Spinal cord (tissue), 10 donors: ENCODE measurements around the gene SNX8. TPM values are rescaled to one million over a fixed set of nuclear protein-coding genes. Genes with fewer than 3 reads are reported as not detected.
"Not testable (repeated sequence)": the region's sequence is repeated elsewhere in the genome, so short reads cannot be mapped to it uniquely, and the experiment has no call there.

Source experiments
- DNase-seq, 6 donors: peaks; one replicate each; pipeline versions ENCODE4 v3.0.0 to v3.0.0-alpha.2; 2013 to 2015; ENCODE audit warnings: low spot score in 6 of 6, low read depth in 4 of 6
- H3K27ac ChIP-seq: one replicate; pipeline ENCODE4 v1.5.1; 2013; ENCODE audit warnings: low read depth, low read length, control low read depth
- H3K27me3 ChIP-seq: one replicate; pipeline ENCODE4 v1.6.1; 2013; ENCODE audit warnings: low read length; ENCODE audit not compliant: control insufficient read depth, insufficient read depth
- H3K36me3 ChIP-seq: one replicate; pipeline ENCODE4 v1.6.1; 2013; ENCODE audit warnings: low read length; ENCODE audit not compliant: control insufficient read depth, insufficient read depth
- H3K4me1 ChIP-seq: one replicate; pipeline ENCODE4 v1.6.1; 2013; ENCODE audit warnings: low read length; ENCODE audit not compliant: control insufficient read depth, insufficient read depth
- H3K4me3 ChIP-seq: one replicate; pipeline ENCODE4 v1.5.1; 2013; ENCODE audit warnings: low read depth, low read length, control low read depth
- H3K9me3 ChIP-seq: one replicate; pipeline ENCODE4 v1.6.1; 2013; ENCODE audit warnings: low read length; ENCODE audit not compliant: control insufficient read depth, insufficient read depth
- WGBS: methylation state at CpG from one replicate; pipeline ENCODE4 v1.1.5; 2013; ENCODE audit warnings: missing lambda C conversion rate; ENCODE audit not compliant: insufficient coverage; 5-methylcytosine and 5-hydroxymethylcytosine counted together
- polyA plus RNA-seq, 2 donors: library from polyadenylated mRNA; unstranded; fragments of 120-200 nt; gene quantifications; one replicate each; pipeline ENCODE4 v1.2.1, GENCODE V29; 2013; ENCODE audit not compliant: insufficient read length in 2 of 2
- total RNA-seq, 2 donors: library from RNA; depleted of rRNA in 1 of 2; stranded (reverse); fragments of 120-200 nt in 1 of 2; fragments of >200 nt in 1 of 2; gene quantifications; one replicate each; pipeline versions ENCODE4 v1.2.3 to v1.2.4, GENCODE V29; 2013 to 2014
- donor health status: healthy.

The SNX8 gene
- total and polyA plus RNA-seq, 4 donors, result 12.2 to 36.9 (median 23.9) TPM

GRCh38 chr7:2272031-2272430 is 42.2 kb downstream of the SNX8 start:
- WGBS, result 78% methylated on average over 8 of the region's 9 CpGs
- no peaks in the 10 kb centered on the region for H3K27me3 ChIP-seq
- H3K27ac ChIP-seq, result no peak overlapping the region
- peaks cover 56% of the 10 kb centered on the region for H3K36me3 ChIP-seq
- no peak overlapping the region for H3K4me3 ChIP-seq
- H3K9me3 ChIP-seq, result no peaks in the 10 kb centered on the region
- no peak for DNase-seq
- H3K4me1 ChIP-seq, result peaks cover 9% of the 10 kb centered on the region

GRCh38 chr7:2271273-2272026 is 42.8 kb downstream of the SNX8 start:
- Histone ChIP-seq H3K4me1 (peaks cover 9% of the 10 kb centered on the region), H3K27me3 (no peaks in the 10 kb centered on the region), H3K27ac (no peak overlapping the region), H3K9me3 (no peaks in the 10 kb centered on the region), H3K4me3 (no peak overlapping the region), H3K36me3 (peaks cover 56% of the 10 kb centered on the region)
- 86% methylated on average over 27 of the region's 27 CpGs for WGBS
- DNase-seq, result no peak

DNA sequence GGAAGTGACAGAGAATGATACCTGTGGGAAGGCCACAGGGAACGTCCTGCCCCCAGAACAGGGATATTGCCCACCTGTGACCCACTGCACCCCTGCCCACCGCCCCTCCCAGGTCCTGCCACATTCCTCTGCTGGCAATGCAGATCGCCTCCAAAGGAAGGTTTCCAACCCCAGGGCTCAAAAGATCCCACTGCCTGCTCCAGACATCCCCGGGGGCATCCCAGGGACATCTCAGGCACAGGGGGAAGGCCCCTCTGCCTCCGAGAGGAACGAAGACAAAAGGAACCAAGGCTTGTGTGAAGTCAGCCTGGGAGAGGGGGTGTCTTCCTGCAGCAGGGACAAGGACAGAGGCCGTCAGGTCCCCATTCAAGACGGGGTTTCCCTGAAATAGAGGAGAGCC is 43.7 kb downstream of the SNX8 start:
- peaks cover 48% of the 10 kb centered on the region for H3K36me3 ChIP-seq
- no peak for DNase-seq
- H3K9me3 ChIP-seq, result no peaks in the 10 kb centered on the region
- H3K4me1 ChIP-seq, result peaks cover 9% of the 10 kb centered on the region
- H3K27ac ChIP-seq, result no peak overlapping the region
- H3K27me3 ChIP-seq, result no peaks in the 10 kb centered on the region
- H3K4me3 ChIP-seq, result no peak overlapping the region
- WGBS, result 86% methylated on average over 7 of the region's 8 CpGs

DNA sequence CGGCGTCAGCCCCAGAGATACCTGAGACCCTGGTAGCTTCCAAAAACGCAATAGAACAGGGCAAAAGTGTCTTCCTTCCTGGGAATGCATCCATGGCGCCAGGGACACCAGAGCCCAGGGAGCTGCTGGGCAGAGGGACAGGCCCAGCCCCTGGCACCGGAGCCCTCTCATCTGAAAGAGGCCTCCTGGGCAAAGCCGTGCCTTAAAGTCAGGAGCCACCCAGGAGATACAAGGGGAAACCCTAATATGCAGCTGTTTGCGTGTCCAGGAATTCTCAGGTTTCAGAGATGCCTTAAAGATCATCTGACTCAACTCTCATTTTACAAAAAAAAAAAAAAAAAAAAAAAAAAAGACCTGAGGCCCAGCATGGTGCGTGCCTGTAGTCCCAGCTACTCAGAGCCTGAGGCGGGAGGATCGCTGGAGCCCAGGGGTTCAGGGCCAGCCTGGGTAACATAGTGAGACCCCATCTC is 44.2 kb downstream of the SNX8 start:
- Histone ChIP-seq H3K27ac (peak overlapping the region; percentile 40), H3K9me3 (no peaks in the 10 kb centered on the region), H3K36me3 (peaks cover 51% of the 10 kb centered on the region), H3K4me1 (peaks cover 9% of the 10 kb centered on the region), H3K27me3 (no peaks in the 10 kb centered on the region), H3K4me3 (no peak overlapping the region)
- DNase-seq, result no peak
- 84% methylated on average over 9 of the region's 10 CpGs for WGBS

DNA sequence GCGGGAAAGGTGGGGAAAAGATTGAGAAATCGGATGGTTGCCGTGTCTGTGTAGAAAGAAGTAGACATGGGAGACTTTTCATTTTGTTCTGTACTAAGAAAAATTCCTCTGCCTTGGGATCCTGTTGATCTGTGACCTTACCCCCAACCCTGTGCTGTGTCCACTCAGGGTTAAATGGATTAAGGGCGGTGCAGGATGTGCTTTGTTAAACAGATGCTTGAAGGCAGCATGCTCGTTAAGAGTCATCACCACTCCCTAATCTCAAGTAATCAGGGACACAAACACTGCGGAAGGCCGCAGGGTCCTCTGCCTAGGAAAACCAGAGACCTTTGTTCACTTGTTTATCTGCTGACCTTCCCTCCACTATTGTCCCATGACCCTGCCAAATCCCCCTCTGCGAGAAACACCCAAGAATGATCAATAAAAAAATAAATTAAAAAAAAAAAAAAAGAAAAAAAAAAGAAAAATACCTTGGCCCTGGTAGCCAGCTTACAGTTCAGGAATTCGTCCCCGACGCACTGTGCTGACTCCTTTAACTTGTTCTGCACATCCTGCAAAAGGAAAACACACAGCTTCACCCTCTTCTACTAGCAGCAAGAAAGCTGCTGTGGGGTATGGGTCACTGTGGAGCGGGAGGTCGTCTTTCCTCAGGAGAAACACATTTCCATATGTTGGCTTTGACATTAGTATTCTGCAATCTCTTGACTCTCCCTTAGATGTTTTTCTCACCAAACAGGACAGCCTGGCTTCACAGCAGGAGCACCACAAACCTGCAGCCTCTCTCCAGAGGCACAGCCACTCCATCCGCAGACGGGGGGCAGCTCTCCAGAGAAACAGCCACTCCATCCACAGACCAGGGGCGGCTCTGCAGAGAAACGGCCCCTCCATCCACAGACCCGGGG is 44.9 kb downstream of the SNX8 start:
- H3K4me3 ChIP-seq, H3K4me1 ChIP-seq, H3K9me3 ChIP-seq, DNase-seq, H3K27me3 ChIP-seq: not testable (repeated sequence)
- Histone ChIP-seq H3K36me3 (peaks cover 50% of the 10 kb centered on the region), H3K27ac (peak overlapping the region; percentile 40)
- 63% methylated on average over 7 of the region's 18 CpGs for WGBS

DNA sequence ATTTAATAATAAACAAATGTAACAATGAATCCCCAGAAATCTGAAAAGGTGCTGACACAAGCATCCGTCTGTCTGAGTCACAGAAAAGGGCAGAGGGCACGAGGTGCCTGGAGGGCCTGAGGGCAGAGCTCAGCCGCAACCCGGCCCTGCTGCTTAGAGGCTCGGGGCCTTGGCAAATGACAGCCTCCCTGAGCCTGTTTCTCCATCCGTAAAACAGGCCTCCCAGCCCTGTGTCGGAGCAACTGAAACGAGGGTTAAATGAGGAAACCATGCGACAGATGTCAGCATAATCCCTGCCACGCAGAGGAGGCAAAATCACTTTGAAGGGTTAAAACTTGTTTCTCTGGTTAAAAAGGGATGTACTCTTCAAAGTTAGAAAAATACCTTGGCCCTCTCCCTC is 47.3 kb downstream of the SNX8 start:
- DNase-seq, result no peak
- H3K4me3 ChIP-seq, result no peak overlapping the region
- peaks cover 58% of the 10 kb centered on the region for H3K36me3 ChIP-seq
- peaks cover 9% of the 10 kb centered on the region for H3K4me1 ChIP-seq
- no peak overlapping the region for H3K27ac ChIP-seq
- no peaks in the 10 kb centered on the region for H3K9me3 ChIP-seq
- no peaks in the 10 kb centered on the region for H3K27me3 ChIP-seq
- 95% methylated on average over 7 of the region's 10 CpGs for WGBS

DNA sequence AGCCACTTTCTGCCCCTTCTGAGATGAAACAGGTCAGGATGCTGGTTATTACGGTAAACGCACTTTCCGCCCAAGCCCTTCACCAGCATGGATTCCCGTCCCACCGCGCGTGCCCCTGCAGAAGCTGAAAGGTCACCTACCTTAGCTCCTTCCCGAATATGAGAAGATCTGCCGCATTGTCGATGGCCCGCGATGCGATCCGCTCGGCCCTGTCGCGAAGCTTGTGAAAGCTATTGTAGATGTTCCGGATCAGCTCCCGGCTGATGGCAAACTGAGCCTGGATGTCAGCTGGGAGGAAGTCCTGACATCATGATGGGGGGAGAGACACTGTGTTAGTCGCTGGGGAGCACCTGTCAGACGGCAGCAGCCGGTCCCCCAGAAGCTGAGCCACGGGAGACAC is 50.1 kb downstream of the SNX8 start:
- Histone ChIP-seq H3K4me3 (no peak overlapping the region), H3K4me1 (no peaks in the 10 kb centered on the region)
- no peak for DNase-seq

DNA sequence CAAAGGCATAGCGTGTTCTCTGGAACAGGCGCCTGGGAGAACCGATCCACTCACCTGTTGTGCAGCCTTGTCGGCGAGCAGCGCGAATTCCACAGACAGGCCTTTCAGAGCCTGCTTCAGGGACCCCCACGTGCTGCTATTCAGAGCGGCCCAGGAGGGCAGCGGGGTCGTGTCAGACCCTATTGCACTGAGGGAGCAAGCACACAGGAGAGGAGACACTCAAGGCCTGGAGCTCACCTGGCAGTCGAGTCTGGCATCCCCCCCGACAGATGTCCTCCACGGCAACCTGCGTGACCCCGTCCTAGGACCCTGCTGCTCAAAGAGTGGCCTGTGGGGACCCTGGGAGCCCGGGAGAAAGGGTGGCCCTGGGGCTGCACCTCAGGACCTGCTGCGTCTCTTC is 51.1 kb downstream of the SNX8 start:
- no peak overlapping the region for H3K4me3 ChIP-seq
- 92% methylated on average over 18 of the region's 18 CpGs for WGBS
- H3K36me3 ChIP-seq, result peaks cover 55% of the 10 kb centered on the region
- H3K9me3 ChIP-seq, result no peaks in the 10 kb centered on the region
- H3K27ac ChIP-seq, result no peak overlapping the region
- no peak for DNase-seq
- H3K4me1 ChIP-seq, result no peaks in the 10 kb centered on the region
- H3K27me3 ChIP-seq, result no peaks in the 10 kb centered on the region

More for the DNA sequence above, 50.1 kb downstream of the SNX8 start:
- Histone ChIP-seq H3K27ac (no peak overlapping the region), H3K9me3 (no peaks in the 10 kb centered on the region), H3K27me3 (no peaks in the 10 kb centered on the region), H3K36me3 (peaks cover 45% of the 10 kb centered on the region)
- WGBS, result 96% methylated on average over 23 of the region's 23 CpGs

GRCh38 chr7:2261611-2262010 is 52.6 kb downstream of the SNX8 start:
- Histone ChIP-seq H3K27me3 (no peaks in the 10 kb centered on the region), H3K36me3 (peaks cover 67% of the 10 kb centered on the region), H3K27ac (no peak overlapping the region), H3K4me1 (no peaks in the 10 kb centered on the region), H3K9me3 (no peaks in the 10 kb centered on the region), H3K4me3 (no peak overlapping the region)
- 90% methylated on average over 14 of the region's 14 CpGs for WGBS
- no peak for DNase-seq
